ENCODE measurements around the gene CALML5. TPM values are rescaled to one million over a fixed set of nuclear protein-coding genes. Genes with fewer than 3 reads are reported as not detected.

Gene CALML5
- total RNA-seq, 1 experiment from 2014 or later: not detected

DNA sequence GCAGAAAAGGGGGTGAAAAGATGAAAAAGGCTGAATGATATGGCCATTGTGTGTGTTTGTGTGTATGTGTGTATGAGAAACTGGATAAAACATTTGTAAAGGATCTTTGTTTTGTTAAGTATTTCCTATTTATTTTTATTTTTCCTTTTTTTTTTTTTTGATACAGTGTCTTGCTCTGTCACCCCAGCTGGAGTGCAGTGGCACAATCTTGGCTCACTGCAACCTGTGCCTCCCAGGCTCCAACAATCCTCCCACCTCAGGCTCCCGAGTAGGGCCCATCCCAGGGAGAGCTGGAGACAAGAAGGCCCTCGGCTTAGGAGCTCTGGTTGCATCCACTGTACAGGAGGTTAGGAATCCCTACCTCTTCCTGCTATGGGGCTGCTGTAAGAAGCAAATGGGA lies 6.9 kb upstream of the CALML5 start:
- no peaks in the 10 kb centered on the region for H3K27me3 ChIP-seq (ENCODE audit: low read length)
- no peaks in the 10 kb centered on the region for H3F3A ChIP-seq (ENCODE audit: low read length, unreplicated experiment)
- DNase-seq (no peak), ATAC-seq (no peak)
- no peaks in the 10 kb centered on the region for H3K79me2 ChIP-seq (ENCODE audit: low read length)
- H3K36me3 ChIP-seq (ENCODE audit: low read depth, low read length): no peaks in the 10 kb centered on the region
- no peak overlapping the region for H3K9ac ChIP-seq (ENCODE audit: low read length)
- H3K4me3 ChIP-seq (ENCODE audit: low read length): no peak overlapping the region
- no peak overlapping the region for H3K27ac ChIP-seq (ENCODE audit: low read length)
- CTCF ChIA-PET: no interaction called here
- TF ChIP-seq, protein P1, sequence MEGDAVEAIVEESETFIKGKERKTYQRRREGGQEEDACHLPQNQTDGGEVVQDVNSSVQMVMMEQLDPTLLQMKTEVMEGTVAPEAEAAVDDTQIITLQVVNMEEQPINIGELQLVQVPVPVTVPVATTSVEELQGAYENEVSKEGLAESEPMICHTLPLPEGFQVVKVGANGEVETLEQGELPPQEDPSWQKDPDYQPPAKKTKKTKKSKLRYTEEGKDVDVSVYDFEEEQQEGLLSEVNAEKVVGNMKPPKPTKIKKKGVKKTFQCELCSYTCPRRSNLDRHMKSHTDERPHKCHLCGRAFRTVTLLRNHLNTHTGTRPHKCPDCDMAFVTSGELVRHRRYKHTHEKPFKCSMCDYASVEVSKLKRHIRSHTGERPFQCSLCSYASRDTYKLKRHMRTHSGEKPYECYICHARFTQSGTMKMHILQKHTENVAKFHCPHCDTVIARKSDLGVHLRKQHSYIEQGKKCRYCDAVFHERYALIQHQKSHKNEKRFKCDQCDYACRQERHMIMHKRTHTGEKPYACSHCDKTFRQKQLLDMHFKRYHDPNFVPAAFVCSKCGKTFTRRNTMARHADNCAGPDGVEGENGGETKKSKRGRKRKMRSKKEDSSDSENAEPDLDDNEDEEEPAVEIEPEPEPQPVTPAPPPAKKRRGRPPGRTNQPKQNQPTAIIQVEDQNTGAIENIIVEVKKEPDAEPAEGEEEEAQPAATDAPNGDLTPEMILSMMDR (conservative IDR thresholded peaks at IDR 0.05; ENCODE audit: low read depth, low read length): no peak
- TF ChIP-seq EZH2phosphoT487 (IDR thresholded peaks at IDR 0.05; ENCODE audit: borderline replicate concordance, low read length) (no peak), EZH2 (IDR thresholded peaks at IDR 0.05; ENCODE audit: low read length, unreplicated experiment) (no peak)
- no peaks in the 10 kb centered on the region for H3K9me2 ChIP-seq (replicated peaks; ENCODE audit: low read length)
- H2AFZ ChIP-seq (ENCODE audit: low read length): no peak overlapping the region
- POLR2A ChIA-PET (ENCODE audit: unreplicated experiment): no interaction called here
- H3K4me1 ChIP-seq (ENCODE audit: insufficient read depth, low read length): peaks cover 19% of the 10 kb centered on the region
- BruUV-seq (replicated peaks): no TSS peak
- no peaks in the 10 kb centered on the region for H4K20me1 ChIP-seq (ENCODE audit: low read length)
- no peak overlapping the region for H3K4me2 ChIP-seq (ENCODE audit: low read length)
- intact Hi-C loops (cut with micrococcal nuclease): no loop called here
- H3K9me3 ChIP-seq (ENCODE audit: low read length): no peaks in the 10 kb centered on the region

DNA sequence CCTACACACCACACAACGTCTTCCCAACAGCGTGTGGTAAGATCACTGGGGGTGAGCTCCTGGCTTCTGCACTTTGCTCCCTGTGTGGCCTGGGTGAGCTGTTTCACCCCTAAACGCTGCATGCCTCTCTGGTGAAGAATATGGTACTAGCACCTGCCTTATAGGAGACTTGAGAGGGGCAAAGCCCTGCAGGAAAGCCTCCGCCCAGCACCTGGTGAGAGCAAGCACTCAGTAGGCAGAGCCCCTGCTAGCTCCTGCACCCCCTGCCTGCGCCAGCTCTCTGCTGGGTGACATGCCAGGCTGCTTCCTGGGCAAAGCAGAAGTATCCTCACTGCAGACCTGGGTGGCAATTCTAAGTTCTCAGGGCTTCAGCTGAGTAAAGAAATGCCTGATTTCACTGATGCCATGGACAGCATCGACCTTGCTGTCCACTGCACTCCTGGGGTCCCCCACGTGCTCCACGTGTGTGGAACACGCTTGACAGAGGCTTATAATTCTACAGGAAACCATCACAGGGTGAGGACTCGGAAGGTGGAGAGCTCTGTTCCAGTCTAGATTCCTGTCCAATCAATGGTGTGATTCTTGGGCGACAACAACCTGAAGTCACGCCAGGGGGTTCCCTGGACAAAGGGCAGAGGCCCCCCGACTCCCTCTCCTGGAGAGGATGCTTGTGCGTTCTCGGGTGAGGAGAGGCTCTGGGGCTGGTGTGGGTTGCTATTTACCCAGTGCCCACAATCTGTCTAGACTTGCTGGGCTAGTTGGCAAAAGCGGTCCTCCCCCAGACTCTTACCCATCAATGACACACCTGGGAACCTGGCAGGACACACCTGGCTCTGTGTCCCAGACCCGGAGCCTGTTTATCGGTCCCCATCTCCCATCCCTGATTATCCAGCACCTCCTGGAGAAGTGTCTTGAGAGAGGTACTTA lies 5.0 kb upstream of the CALML5 start:
- no peaks in the 10 kb centered on the region for H3K9me2 ChIP-seq (replicated peaks; ENCODE audit: low read length)
- POLR2A ChIA-PET (ENCODE audit: unreplicated experiment): no interaction called here

More for the DNA sequence above, 5.0 kb upstream of the CALML5 start:
- H2AFZ ChIP-seq (ENCODE audit: low read length): no peak overlapping the region
- H3K79me2 ChIP-seq (ENCODE audit: low read length): no peaks in the 10 kb centered on the region
- peaks cover 19% of the 10 kb centered on the region for H3K4me1 ChIP-seq (ENCODE audit: insufficient read depth, low read length)
- DNase-seq: peak; percentile 1
- no peak overlapping the region for H3K27ac ChIP-seq (ENCODE audit: low read length)
- ATAC-seq: no peak
- H3K9ac ChIP-seq (ENCODE audit: low read length): no peak overlapping the region
- no peaks in the 10 kb centered on the region for H3K9me3 ChIP-seq (ENCODE audit: low read length)
- TF ChIP-seq, protein P1 (conservative IDR thresholded peaks at IDR 0.05; ENCODE audit: low read depth, low read length): no peak
- TF ChIP-seq EZH2phosphoT487 (IDR thresholded peaks at IDR 0.05; ENCODE audit: borderline replicate concordance, low read length): no peak
- no peak for TF ChIP-seq EZH2 (IDR thresholded peaks at IDR 0.05; ENCODE audit: low read length, unreplicated experiment)
- no peak overlapping the region for H3K4me2 ChIP-seq (ENCODE audit: low read length)
- no peaks in the 10 kb centered on the region for H4K20me1 ChIP-seq (ENCODE audit: low read length)
- no TSS peak for BruUV-seq (replicated peaks)
- CTCF ChIA-PET: no interaction called here
- intact Hi-C loops (cut with micrococcal nuclease): no loop called here
- H3K27me3 ChIP-seq (ENCODE audit: low read length): no peaks in the 10 kb centered on the region
- H3K36me3 ChIP-seq (ENCODE audit: low read depth, low read length): no peaks in the 10 kb centered on the region
- no peak overlapping the region for H3K4me3 ChIP-seq (ENCODE audit: low read length)
- H3F3A ChIP-seq (ENCODE audit: low read length, unreplicated experiment): no peaks in the 10 kb centered on the region
